Brain microvascular endothelial cell (primary cell): Measurements from ENCODE around the gene FAM53B.
A peak's percentile ranks its signal among the peaks of the same experiment; 100 is the strongest.

ENCODE experiments used
- DNase-seq: peaks from one replicate; pipeline ENCODE4 v3.0.0-alpha.2; 2020
- H3K27ac ChIP-seq: fragments of 250-450 bp; sonication (Bioruptor Pico); 2 replicates; pipeline ENCODE4 v1.5.1; 2020; ENCODE audit warnings: mild to moderate bottlenecking, moderate library complexity
- H3K27me3 ChIP-seq: fragments of 250-450 bp; sonication (Bioruptor Pico); replicated peaks from 2 replicates; pipeline ENCODE4 v1.5.1; 2020; ENCODE audit warnings: mild to moderate bottlenecking
- H3K36me3 ChIP-seq: fragments of 250-450 bp; sonication (Bioruptor Pico); replicated peaks from 2 replicates; pipeline ENCODE4 v1.5.1; 2020; ENCODE audit warnings: mild to moderate bottlenecking
- H3K4me3 ChIP-seq: 2 replicates; pipeline ENCODE4 v1.5.1; 2011; ENCODE audit warnings: low read depth, mild to moderate bottlenecking, control low read depth, low read length, moderate library complexity
- in situ Hi-C: cut with HindIII; loops from 2 replicates; pipeline ENCODE4 v1.10.0; 2017; ENCODE audit warnings: low sequenced_read_pairs, low pct_ligation_motif_present
- TF ChIP-seq, protein P1 (sequence below): IDR thresholded peaks from 2 replicates; pipeline ENCODE4 v1.5.1; 2011; ENCODE audit warnings: low read depth, mild to moderate bottlenecking, moderate library complexity, low read length, control low read depth, inconsistent platforms; ENCODE audit errors: missing control alignments

The FAM53B gene

DNA sequence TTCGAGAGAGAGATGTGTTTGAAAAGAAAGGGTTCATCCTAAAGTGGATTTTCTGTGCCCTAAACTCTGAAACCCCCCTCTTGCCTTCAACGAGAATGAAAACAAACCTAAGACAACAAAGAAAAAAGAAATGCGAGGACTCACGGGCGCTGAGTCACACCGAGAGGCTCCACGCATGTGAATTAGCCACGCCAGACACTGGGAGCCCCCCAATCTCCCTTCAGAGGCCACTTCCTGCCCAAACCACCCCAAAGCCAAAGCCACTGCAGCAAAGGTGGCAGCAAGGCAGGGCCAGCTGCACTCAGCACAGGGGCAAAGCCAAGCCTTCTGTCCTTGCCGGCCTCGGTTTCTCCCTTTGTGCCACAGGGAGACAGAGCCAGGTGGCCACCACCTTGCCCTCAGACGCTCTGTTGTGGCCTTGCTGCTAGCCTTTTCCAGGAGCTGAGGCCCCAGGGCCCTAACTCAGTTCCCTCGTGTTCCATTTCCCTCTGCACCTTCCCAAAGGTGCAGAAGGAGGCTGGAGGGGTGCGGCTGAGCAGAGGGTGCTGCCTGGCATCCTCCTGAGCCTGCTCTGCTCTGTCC is 93.3 kb downstream of the FAM53B start:
- no peaks in the 10 kb centered on the region for H3K36me3 ChIP-seq
- TF ChIP-seq, protein P1, sequence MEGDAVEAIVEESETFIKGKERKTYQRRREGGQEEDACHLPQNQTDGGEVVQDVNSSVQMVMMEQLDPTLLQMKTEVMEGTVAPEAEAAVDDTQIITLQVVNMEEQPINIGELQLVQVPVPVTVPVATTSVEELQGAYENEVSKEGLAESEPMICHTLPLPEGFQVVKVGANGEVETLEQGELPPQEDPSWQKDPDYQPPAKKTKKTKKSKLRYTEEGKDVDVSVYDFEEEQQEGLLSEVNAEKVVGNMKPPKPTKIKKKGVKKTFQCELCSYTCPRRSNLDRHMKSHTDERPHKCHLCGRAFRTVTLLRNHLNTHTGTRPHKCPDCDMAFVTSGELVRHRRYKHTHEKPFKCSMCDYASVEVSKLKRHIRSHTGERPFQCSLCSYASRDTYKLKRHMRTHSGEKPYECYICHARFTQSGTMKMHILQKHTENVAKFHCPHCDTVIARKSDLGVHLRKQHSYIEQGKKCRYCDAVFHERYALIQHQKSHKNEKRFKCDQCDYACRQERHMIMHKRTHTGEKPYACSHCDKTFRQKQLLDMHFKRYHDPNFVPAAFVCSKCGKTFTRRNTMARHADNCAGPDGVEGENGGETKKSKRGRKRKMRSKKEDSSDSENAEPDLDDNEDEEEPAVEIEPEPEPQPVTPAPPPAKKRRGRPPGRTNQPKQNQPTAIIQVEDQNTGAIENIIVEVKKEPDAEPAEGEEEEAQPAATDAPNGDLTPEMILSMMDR, result no peak
- H3K27ac ChIP-seq, result no peak overlapping the region
- H3K4me3 ChIP-seq, result no peak overlapping the region
- no peak for DNase-seq
- H3K27me3 ChIP-seq, result no peaks in the 10 kb centered on the region
- in situ Hi-C loops, result no loop called here

DNA sequence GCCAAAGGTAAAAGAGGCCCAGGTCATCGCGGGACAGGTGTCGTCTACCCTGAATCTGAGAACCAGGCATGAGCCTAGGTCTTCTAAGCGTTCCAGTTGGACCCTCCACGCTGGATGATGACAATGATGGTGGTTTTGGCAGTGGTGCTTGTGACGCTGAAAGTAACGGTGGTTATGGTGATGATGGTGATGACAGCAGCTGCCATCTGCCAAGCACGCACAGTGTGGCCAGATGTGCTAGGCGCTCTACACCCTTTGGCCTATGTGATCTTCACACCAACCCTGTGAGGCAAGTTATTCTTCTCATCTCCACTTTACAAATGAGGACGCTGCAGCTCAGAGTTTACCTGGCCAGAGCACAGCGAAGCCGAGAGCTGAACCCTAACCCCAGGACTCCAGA is 93.9 kb downstream of the FAM53B start:
- Histone ChIP-seq H3K36me3 (no peaks in the 10 kb centered on the region), H3K27me3 (no peaks in the 10 kb centered on the region), H3K27ac (no peak overlapping the region), H3K4me3 (no peak overlapping the region)
- TF ChIP-seq, protein P1, result no peak
- DNase-seq, result no peak
- in situ Hi-C loops, result no loop called here

DNA sequence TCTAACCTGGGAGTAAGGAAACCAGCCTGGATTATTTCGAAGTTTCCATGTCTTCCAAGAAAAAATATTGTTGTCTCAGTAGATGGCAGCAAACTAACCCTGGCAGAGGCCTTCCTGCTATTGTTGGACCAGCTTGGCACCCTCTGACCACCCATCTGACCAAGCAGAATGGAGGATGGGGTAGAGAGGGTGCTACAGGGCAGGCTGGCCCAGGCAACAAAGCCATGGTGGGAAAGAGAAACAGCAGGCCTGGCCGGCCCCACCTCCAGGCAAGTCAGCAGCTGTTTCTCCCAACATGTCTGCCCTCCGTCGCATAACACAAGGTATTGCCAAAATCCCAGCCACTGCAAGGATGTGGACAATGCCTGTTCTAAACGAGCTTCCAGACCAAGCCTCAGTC is 95.0 kb downstream of the FAM53B start:
- DNase-seq, result no peak
- in situ Hi-C loops, result no loop called here
- TF ChIP-seq, protein P1, result no peak
- Histone ChIP-seq H3K36me3 (no peaks in the 10 kb centered on the region), H3K27ac (peak overlapping the region; percentile 7), H3K27me3 (no peaks in the 10 kb centered on the region), H3K4me3 (no peak overlapping the region)

DNA sequence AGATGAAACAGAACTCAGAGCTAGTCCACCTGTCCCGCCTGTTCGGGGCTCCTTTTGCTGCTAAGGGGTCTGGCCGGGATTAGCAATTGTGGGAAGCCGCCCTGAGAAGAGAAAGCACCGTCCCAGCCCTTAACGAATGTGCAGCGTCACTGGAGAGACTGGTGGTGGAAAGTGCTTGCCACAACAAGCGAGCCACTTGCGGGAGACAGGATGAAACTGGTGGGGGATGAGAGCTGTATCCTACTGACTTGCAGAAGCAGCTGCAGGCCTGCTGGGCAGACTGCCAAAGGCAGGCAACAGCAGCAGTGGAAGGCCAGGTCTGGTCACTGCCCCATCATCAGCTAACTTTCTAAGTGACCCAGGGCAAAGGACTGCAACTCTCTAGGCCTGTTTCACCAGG is 95.4 kb downstream of the FAM53B start:
- H3K36me3 ChIP-seq, result no peaks in the 10 kb centered on the region
- in situ Hi-C loops, result no loop called here
- H3K4me3 ChIP-seq, result no peak overlapping the region
- peak overlapping the region; percentile 63 for H3K27ac ChIP-seq
- TF ChIP-seq, protein P1, result no peak
- H3K27me3 ChIP-seq, result no peaks in the 10 kb centered on the region
- peak; percentile 85 for DNase-seq

DNA sequence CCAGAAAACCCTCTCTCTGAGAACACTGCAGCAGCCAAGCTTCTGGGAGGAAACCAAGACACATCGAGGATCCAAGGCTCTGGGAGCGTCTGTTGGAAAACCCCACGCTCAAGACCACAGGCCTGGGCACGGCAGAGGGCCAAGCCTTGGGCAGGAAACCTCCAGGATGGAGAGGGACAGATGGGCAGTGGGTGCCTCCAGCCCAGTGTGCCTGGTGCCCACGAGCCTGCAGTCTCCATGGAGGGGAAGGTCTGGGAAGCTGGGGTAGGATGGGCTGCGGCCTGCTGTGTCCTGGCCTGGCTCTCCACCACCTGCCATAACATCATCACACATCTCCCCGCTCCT is 96.1 kb downstream of the FAM53B start:
- in situ Hi-C loops, result no loop called here
- no peaks in the 10 kb centered on the region for H3K27me3 ChIP-seq
- TF ChIP-seq, protein P1, result no peak
- DNase-seq, result no peak
- H3K27ac ChIP-seq, result no peak overlapping the region
- no peak overlapping the region for H3K4me3 ChIP-seq
- H3K36me3 ChIP-seq, result no peaks in the 10 kb centered on the region

DNA sequence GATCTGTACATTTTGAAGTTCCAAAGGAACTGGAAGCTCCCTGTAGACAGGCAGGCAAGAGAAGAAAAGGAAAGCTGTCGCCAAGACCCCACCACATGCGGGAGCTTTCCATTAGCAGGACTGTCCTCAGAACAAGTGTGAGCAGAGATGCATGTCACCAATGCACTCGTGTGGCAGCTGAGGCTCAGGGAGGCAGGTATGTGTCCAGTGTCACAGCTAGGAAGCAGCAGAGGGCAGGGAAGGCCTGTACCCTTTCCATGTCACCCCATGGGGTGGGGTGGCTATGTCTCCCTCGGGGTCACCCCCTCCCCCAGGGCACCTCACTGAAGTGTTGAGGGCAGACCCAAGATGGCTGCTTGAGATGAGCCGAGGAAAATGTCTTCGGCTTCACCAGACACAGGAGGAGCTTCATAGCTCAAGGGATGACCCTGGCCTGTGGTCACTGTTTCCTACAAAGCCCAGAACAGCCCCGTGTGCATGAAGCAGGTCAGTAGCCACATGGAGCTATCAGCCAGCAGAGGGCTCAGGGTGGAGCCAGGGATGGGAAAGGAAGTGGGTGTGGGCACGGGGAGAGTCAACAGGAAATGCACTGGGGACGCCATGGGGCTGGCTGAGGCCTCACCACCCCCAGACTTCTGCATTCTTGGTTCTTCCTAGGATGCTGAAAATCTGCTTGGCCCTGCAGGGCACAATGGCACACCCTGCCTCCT is 96.6 kb downstream of the FAM53B start:
- Histone ChIP-seq H3K27me3 (no peaks in the 10 kb centered on the region), H3K27ac (no peak overlapping the region), H3K36me3 (no peaks in the 10 kb centered on the region), H3K4me3 (no peak overlapping the region)
- in situ Hi-C loops, result no loop called here
- TF ChIP-seq, protein P1, result peak; percentile 42
- peak; percentile 28 for DNase-seq
